SK-N-SH treated with all-trans-retinoic acid at 6 μM for 48 hours (cell line): Measurements from ENCODE around the gene GGT5.
"Not testable (repeated sequence)": the region's sequence is repeated elsewhere in the genome, so short reads cannot be mapped to it uniquely, and the experiment has no call there.

ENCODE experiments used
- BACH2 ChIP-seq: fragments of 250-450 bp; sonication (Bioruptor Pico); IDR thresholded peaks from 2 replicates; pipeline ENCODE4 v1.9.0; 2021; ENCODE audit warnings: mild to moderate bottlenecking, borderline replicate concordance
- CREB5 ChIP-seq: fragments of 250-450 bp; sonication (Bioruptor Pico); IDR thresholded peaks from 2 replicates; pipeline ENCODE4 v1.5.1; 2020; ENCODE audit warnings: low read depth, mild to moderate bottlenecking, moderate library complexity
- CSDC2 ChIP-seq: fragments of 250-450 bp; sonication (Bioruptor Pico); IDR thresholded peaks from 2 replicates; pipeline ENCODE4 v1.5.0; 2020; ENCODE audit warnings: mild to moderate bottlenecking, moderate library complexity
- PATZ1 ChIP-seq: fragments of 250-450 bp; sonication (Bioruptor Pico); IDR thresholded peaks from 2 replicates; pipeline ENCODE4 v1.8.0; 2020; ENCODE audit warnings: mild to moderate bottlenecking, moderate library complexity, borderline replicate concordance
- POU6F1 ChIP-seq: fragments of 250-450 bp; sonication (Bioruptor Pico); IDR thresholded peaks from 2 replicates; pipeline ENCODE4 v1.8.0; 2021; ENCODE audit warnings: low read depth, mild to moderate bottlenecking, moderate library complexity, borderline replicate concordance
- PPARA ChIP-seq: fragments of 250-450 bp; sonication (Bioruptor Pico); IDR thresholded peaks from 2 replicates; pipeline ENCODE4 v1.5.0; 2020; ENCODE audit warnings: mild to moderate bottlenecking, borderline replicate concordance
- TOX ChIP-seq: fragments of 250-450 bp; sonication (Bioruptor Pico); IDR thresholded peaks from 2 replicates; pipeline ENCODE4 v1.8.0; 2021; ENCODE audit warnings: mild to moderate bottlenecking, moderate library complexity, borderline replicate concordance
- TSHZ2 ChIP-seq: fragments of 250-450 bp; sonication (Bioruptor Pico); IDR thresholded peaks from 2 replicates; pipeline ENCODE4 v1.5.0; 2020; ENCODE audit warnings: mild to moderate bottlenecking, moderate library complexity

- not testable (repeated sequence) for TF ChIP-seq TOX; CSDC2 (CRISPR knock-in tag); PATZ1; TSHZ2 (CRISPR knock-in tag); PPARA (CRISPR knock-in tag); BACH2; POU6F1; CREB5
These were observed 35.5 kb upstream of the GGT5 start for GRCh38 chr22:24280363-24280762.
